GM18867 (cell line): ENCODE results near the gene ADGRL3.

Source experiments
- ATAC-seq: cut with Tn5 transposase; IDR thresholded peaks from one replicate; pipeline ENCODE4 v1.9.1; 2021; ENCODE audit warnings: mild to moderate bottlenecking, moderate library complexity; ENCODE audit not compliant: unreplicated experiment

ADGRL3 gene

GRCh38 chr4:61275241-61275640 lies 75.1 kb downstream of the ADGRL3 start:
- ATAC-seq = no peak

- ATAC-seq = no peak
Observed at GRCh38 chr4:61276029-61276428, 75.9 kb downstream of the ADGRL3 start.

- ATAC-seq = no peak
Observed at GRCh38 chr4:61277785-61278760, 77.9 kb downstream of the ADGRL3 start.

GRCh38 chr4:61292322-61292721 lies 92.2 kb downstream of the ADGRL3 start:
- ATAC-seq = no peak

- no peak for ATAC-seq
Observed at GRCh38 chr4:61293707-61294400, 93.7 kb downstream of the ADGRL3 start.

- no peak for ATAC-seq
Observed at GRCh38 chr4:61294936-61295335, 94.8 kb downstream of the ADGRL3 start.

- no peak for ATAC-seq
Observed at GRCh38 chr4:61296144-61296543, 96.0 kb downstream of the ADGRL3 start.

GRCh38 chr4:61298178-61298740 lies 98.1 kb downstream of the ADGRL3 start:
- no peak for ATAC-seq

- ATAC-seq = no peak
Observed at GRCh38 chr4:61299316-61299715, 99.2 kb downstream of the ADGRL3 start.

GRCh38 chr4:61300266-61300844 lies 100.2 kb downstream of the ADGRL3 start:
- no peak for ATAC-seq

GRCh38 chr4:61301271-61301670 lies 101.1 kb downstream of the ADGRL3 start:
- no peak for ATAC-seq

- no peak for ATAC-seq
Observed at GRCh38 chr4:61308033-61308432, 107.9 kb downstream of the ADGRL3 start.

GRCh38 chr4:61309616-61310015 lies 109.5 kb downstream of the ADGRL3 start:
- no peak for ATAC-seq

- no peak for ATAC-seq
Observed at GRCh38 chr4:61312526-61312925, 112.4 kb downstream of the ADGRL3 start.

- no peak for ATAC-seq
Observed at GRCh38 chr4:61318431-61318830, 118.3 kb downstream of the ADGRL3 start.

GRCh38 chr4:61319156-61319555 lies 119.0 kb downstream of the ADGRL3 start:
- no peak for ATAC-seq

- ATAC-seq = no peak
Observed at GRCh38 chr4:61320154-61320553, 120.0 kb downstream of the ADGRL3 start.

GRCh38 chr4:61320631-61321030 lies 120.5 kb downstream of the ADGRL3 start:
- no peak for ATAC-seq

GRCh38 chr4:61332693-61333092 lies 132.6 kb downstream of the ADGRL3 start:
- ATAC-seq = no peak

GRCh38 chr4:61333490-61333889 lies 133.4 kb downstream of the ADGRL3 start:
- ATAC-seq = no peak

GRCh38 chr4:61335241-61335763 lies 135.2 kb downstream of the ADGRL3 start:
- ATAC-seq = no peak
